ENCODE results near the gene HS3ST6.
"Not testable (repeated sequence)": the region's sequence is repeated elsewhere in the genome, so short reads cannot be mapped to it uniquely, and the experiment has no call there.

Gene HS3ST6

GRCh38 chr16:1946495-1947368 is 28.5 kb upstream of the HS3ST6 start:
- no peak for DNase-seq (ENCODE audit: low spot score)

GRCh38 chr16:1945559-1946391 is 27.6 kb upstream of the HS3ST6 start:
- no peak for DNase-seq (ENCODE audit: low spot score)

- no peak for DNase-seq (ENCODE audit: low spot score)
These were observed 26.5 kb upstream of the HS3ST6 start for GRCh38 chr16:1944612-1945199.

- peak; percentile 99 for DNase-seq (ENCODE audit: low spot score)
These were observed 24.9 kb upstream of the HS3ST6 start, which contains the start of gene MSRB1 for GRCh38 chr16:1942810-1943726. Gene MSRB1 (minus strand): TSS chr16:1943199. CDS start chr16:1943156, 43 bp downstream.

GRCh38 chr16:1942047-1942809 is 24.0 kb upstream of the HS3ST6 start:
- no peak for DNase-seq (ENCODE audit: low spot score)

GRCh38 chr16:1941162-1942046 is 23.2 kb upstream of the HS3ST6 start:
- no peak for DNase-seq (ENCODE audit: low spot score)

- DNase-seq (ENCODE audit: low spot score), result no peak
These were observed 22.3 kb upstream of the HS3ST6 start for GRCh38 chr16:1940273-1941161.

GRCh38 chr16:1939833-1940232 is 21.6 kb upstream of the HS3ST6 start:
- DNase-seq (ENCODE audit: low spot score), result not testable (repeated sequence)

- no peak for DNase-seq (ENCODE audit: low spot score)
These were observed 20.7 kb upstream of the HS3ST6 start for GRCh38 chr16:1938910-1939309.

GRCh38 chr16:1938316-1938715 is 20.1 kb upstream of the HS3ST6 start:
- no peak for DNase-seq (ENCODE audit: low spot score)

- no peak for DNase-seq (ENCODE audit: low spot score)
These were observed 18.8 kb upstream of the HS3ST6 start for GRCh38 chr16:1936945-1937479.

- DNase-seq (ENCODE audit: low spot score), result no peak
These were observed 15.0 kb upstream of the HS3ST6 start for GRCh38 chr16:1933097-1933661.

GRCh38 chr16:1932050-1933028 is 14.1 kb upstream of the HS3ST6 start:
- no peak for DNase-seq (ENCODE audit: low spot score)

- no peak for DNase-seq (ENCODE audit: low spot score)
These were observed 12.1 kb upstream of the HS3ST6 start for GRCh38 chr16:1930338-1930720.

- DNase-seq (ENCODE audit: low spot score), result peak; percentile 56
These were observed 11.5 kb upstream of the HS3ST6 start for GRCh38 chr16:1929578-1930337.

- DNase-seq (ENCODE audit: low spot score), result no peak
These were observed 10.9 kb upstream of the HS3ST6 start for GRCh38 chr16:1929105-1929504.
